Large intestine (tissue), 3 donors: ENCODE data around the gene ITPK1. TPM values are rescaled to one million over a fixed set of nuclear protein-coding genes. Genes with fewer than 3 reads are reported as not detected.
"Not testable (repeated sequence)": the region's sequence is repeated elsewhere in the genome, so short reads cannot be mapped to it uniquely, and the experiment has no call there.

Source experiments
- DNase-seq, 2 donors: peaks; one replicate each; pipeline versions ENCODE4 v3.0.0 to v3.0.0-alpha.2; 2013
- H3K27ac ChIP-seq: one replicate; pipeline ENCODE4 v1.5.1; 2013; ENCODE audit warnings: low read length
- H3K27me3 ChIP-seq: 2 replicates; pipeline ENCODE4 v1.6.1; 2013; ENCODE audit warnings: low read length; ENCODE audit not compliant: control insufficient read depth, insufficient read depth
- H3K36me3 ChIP-seq: 2 replicates; pipeline ENCODE4 v1.6.1; 2013; ENCODE audit warnings: low read length; ENCODE audit not compliant: control insufficient read depth, insufficient read depth
- H3K4me1 ChIP-seq: one replicate; pipeline ENCODE4 v1.6.1; 2013; ENCODE audit warnings: low read length; ENCODE audit not compliant: control insufficient read depth, insufficient read depth
- H3K4me3 ChIP-seq: one replicate; pipeline ENCODE4 v1.5.1; 2013; ENCODE audit warnings: low read length
- H3K9me3 ChIP-seq: one replicate; pipeline ENCODE4 v1.6.1; 2013; ENCODE audit warnings: mild to moderate bottlenecking, low read depth, low read length, moderate library complexity; ENCODE audit not compliant: control insufficient read depth
- WGBS: methylation state at CpG from one replicate; pipeline ENCODE4 v1.1.5; 2013; ENCODE audit warnings: low lambda C conversion rate; ENCODE audit not compliant: insufficient coverage; 5-methylcytosine and 5-hydroxymethylcytosine counted together
- polyA plus RNA-seq: library from polyadenylated mRNA; unstranded; fragments of 120-200 nt; gene quantifications from one replicate; pipeline ENCODE4 v1.2.1, GENCODE V29; 2013

The ITPK1 gene
- polyA plus RNA-seq, 1 donor, result 139 TPM

DNA sequence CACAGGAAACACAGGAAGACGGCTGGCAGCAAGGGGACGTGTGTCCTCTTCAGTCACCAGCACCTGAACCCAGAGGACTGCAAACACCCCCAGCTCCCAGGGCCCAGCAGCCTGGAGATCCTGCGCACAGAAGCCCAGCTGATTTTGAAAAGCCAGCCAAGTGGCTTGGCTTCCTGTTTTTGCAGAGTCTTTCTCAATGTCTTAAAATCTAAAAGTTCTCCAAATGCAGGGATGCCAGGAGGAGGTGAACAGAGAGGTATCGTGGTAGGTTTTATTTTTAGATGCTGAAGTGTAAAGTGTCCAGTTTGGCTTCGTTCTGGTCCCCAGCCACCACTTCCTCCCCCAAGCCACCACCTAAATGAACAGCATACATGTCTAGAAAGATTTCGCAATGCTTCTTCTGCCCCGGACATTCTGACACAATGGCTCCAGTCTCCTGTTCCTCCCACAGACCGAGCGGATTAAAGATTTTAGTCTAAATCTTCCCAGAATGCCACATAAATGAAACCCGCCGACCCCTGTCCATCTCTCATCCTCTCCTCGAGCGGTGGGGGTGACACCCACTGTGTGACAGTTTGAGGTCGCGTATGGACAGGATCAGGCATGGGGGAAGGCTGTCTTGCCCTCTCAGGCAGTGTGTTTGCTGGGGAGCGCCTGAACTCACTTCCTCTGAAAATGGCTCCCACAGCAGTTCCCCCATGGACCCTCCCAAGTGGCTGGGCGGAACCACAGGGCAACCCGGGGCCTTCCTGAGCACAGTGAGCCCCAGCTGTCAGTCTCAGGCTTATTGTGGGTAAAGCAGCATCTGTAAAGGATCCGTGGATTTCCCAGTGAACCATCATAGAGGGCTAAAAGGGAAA lies 41.6 kb downstream of the ITPK1 start:
- peak in 1 of 2 donors; percentile 58 for DNase-seq
- H3K4me3 ChIP-seq, result no peak overlapping the region
- WGBS, result 83% methylated on average over 1 of the region's 19 CpGs
- H3K36me3 ChIP-seq, result peaks cover 13% of the 10 kb centered on the region
- H3K9me3 ChIP-seq, result no peaks in the 10 kb centered on the region
- peak overlapping the region; percentile 92 for H3K27ac ChIP-seq
- H3K4me1 ChIP-seq, result peaks cover 33% of the 10 kb centered on the region
- H3K27me3 ChIP-seq, result no peaks in the 10 kb centered on the region

DNA sequence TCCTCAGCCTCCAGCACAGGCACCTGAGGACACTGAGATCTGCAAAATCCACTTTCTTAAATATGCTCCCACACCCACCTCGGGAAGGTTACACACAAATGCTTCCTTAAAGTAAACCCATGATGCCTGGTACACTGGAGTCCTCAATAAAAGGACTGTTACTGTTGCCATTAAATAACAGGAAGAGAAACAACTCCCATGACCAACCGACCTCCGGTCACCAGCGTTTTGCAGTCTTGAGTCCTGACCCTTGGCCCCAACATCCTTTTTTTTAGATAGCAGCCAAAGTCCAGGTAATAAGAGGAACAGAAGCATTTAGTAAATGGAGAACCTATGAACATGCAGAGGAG lies 42.4 kb downstream of the ITPK1 start:
- H3K27me3 ChIP-seq, result no peaks in the 10 kb centered on the region
- peak overlapping the region; percentile 92 for H3K27ac ChIP-seq
- no peaks in the 10 kb centered on the region for H3K9me3 ChIP-seq
- no CpG with 5 or more reads among the region's 4 CpGs for WGBS
- no peak overlapping the region for H3K4me3 ChIP-seq
- H3K36me3 ChIP-seq, result peaks cover 13% of the 10 kb centered on the region
- DNase-seq, result peak; percentile 83 to 90
- peaks cover 33% of the 10 kb centered on the region for H3K4me1 ChIP-seq

GRCh38 chr14:93072659-93073357 lies 42.9 kb downstream of the ITPK1 start:
- Histone ChIP-seq H3K4me1 (peaks cover 33% of the 10 kb centered on the region), H3K9me3 (no peaks in the 10 kb centered on the region), H3K27ac (peak overlapping the region; percentile 92), H3K4me3 (no peak overlapping the region), H3K36me3 (peaks cover 11% of the 10 kb centered on the region), H3K27me3 (no peaks in the 10 kb centered on the region)
- no CpG with 5 or more reads among the region's 12 CpGs for WGBS
- DNase-seq, result peak in 1 of 2 donors; percentile 54

DNA sequence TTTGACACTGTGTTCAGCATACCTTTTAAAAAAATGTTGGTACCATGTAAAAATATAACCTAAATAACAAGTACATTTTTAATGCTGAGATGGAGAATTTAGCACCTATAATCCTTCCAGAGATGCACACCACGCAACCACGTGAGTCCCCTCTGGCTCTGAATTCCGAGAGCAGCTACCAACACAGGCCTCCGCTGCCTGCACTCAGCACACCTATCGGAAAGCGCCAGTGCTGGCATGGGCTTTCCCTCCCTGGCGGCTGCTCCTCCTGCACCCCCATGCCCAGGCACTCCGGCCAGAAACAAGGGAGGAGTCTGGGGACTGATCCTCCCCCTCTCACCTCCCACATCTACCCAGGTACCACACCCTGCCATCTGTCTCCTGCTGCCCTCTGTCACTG lies 47.0 kb downstream of the ITPK1 start:
- H3K27ac ChIP-seq, result no peak overlapping the region
- H3K27me3 ChIP-seq, result no peaks in the 10 kb centered on the region
- H3K4me3 ChIP-seq, result no peak overlapping the region
- DNase-seq, result no peak
- no CpG with 5 or more reads among the region's 8 CpGs for WGBS
- no peaks in the 10 kb centered on the region for H3K9me3 ChIP-seq
- H3K4me1 ChIP-seq, result peaks cover 26% of the 10 kb centered on the region
- peaks cover 21% of the 10 kb centered on the region for H3K36me3 ChIP-seq

- Histone ChIP-seq H3K27ac (no peak overlapping the region), H3K4me1 (peaks cover 22% of the 10 kb centered on the region), H3K4me3 (no peak overlapping the region), H3K27me3 (no peaks in the 10 kb centered on the region), H3K9me3 (no peaks in the 10 kb centered on the region), H3K36me3 (peaks cover 32% of the 10 kb centered on the region)
- no peak for DNase-seq
- 90% methylated on average over 2 of the region's 5 CpGs for WGBS
Measured at GRCh38 chr14:93067088-93067487, 48.6 kb downstream of the ITPK1 start.

GRCh38 chr14:93065272-93065730 lies 50.4 kb downstream of the ITPK1 start:
- H3K27ac ChIP-seq, result no peak overlapping the region
- no peak overlapping the region for H3K4me3 ChIP-seq
- WGBS, result no CpG with 5 or more reads among the region's 2 CpGs
- peaks cover 24% of the 10 kb centered on the region for H3K36me3 ChIP-seq
- H3K4me1 ChIP-seq, result peaks cover 31% of the 10 kb centered on the region
- no peaks in the 10 kb centered on the region for H3K9me3 ChIP-seq
- H3K27me3 ChIP-seq, result no peaks in the 10 kb centered on the region
- no peak for DNase-seq

DNA sequence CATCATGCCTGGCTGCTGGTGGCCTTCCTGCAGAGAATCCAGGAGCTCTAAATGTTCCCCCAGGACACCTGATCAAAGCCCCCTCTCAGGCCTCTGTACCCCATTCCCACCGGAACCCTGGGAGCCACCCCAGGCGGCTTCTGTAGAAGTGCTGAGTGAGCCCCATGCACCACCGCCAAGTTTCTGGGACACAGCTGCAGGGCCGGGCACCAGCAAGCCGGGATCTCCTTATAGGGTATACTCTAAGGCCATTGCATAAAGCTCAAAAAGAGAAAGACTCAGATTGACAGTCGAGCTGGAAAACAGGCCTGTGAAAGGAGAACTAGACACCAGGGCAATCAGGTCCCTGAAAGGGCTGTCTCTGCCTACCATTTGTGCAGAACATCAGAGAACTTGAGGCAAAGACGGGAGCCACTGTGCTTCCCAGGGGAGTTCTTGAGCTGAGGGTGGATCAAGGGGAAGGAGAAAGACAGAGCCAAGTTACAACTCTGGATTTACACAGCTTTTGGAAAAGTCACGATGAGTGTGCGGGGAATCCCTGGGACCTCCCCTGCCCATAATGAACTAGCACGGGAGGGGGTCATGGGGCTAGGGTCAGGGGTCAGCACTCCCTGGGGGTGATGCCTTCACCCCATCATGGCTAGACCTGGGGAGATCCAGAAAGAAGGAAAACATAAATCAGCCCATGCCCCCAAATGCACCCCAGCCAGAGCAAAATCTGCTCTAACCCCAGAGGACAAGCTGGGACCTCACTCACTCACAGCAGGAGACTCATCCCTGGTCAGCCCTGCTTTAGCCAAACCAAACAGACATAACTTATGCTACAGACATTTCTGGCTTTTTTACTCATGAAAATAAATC lies 51.1 kb downstream of the ITPK1 start:
- no CpG with 5 or more reads among the region's 10 CpGs for WGBS
- DNase-seq, result no peak
- Histone ChIP-seq H3K4me3 (no peak overlapping the region), H3K4me1 (peaks cover 37% of the 10 kb centered on the region), H3K36me3 (peaks cover 24% of the 10 kb centered on the region), H3K27me3 (no peaks in the 10 kb centered on the region), H3K9me3 (no peaks in the 10 kb centered on the region), H3K27ac (peak overlapping the region; percentile 9)

- no peak for DNase-seq
- Histone ChIP-seq H3K27me3 (no peaks in the 10 kb centered on the region), H3K9me3 (no peaks in the 10 kb centered on the region), H3K27ac (no peak overlapping the region), H3K4me1 (peaks cover 37% of the 10 kb centered on the region), H3K36me3 (peaks cover 21% of the 10 kb centered on the region), H3K4me3 (no peak overlapping the region)
- no CpG with 5 or more reads among the region's 5 CpGs for WGBS
Measured at GRCh38 chr14:93063393-93063792, 52.3 kb downstream of the ITPK1 start.

- Histone ChIP-seq H3K27ac (no peak overlapping the region), H3K36me3 (peaks cover 21% of the 10 kb centered on the region), H3K9me3 (no peaks in the 10 kb centered on the region), H3K4me1 (peaks cover 40% of the 10 kb centered on the region), H3K27me3 (no peaks in the 10 kb centered on the region), H3K4me3 (no peak overlapping the region)
- DNase-seq, result no peak
- WGBS, result no CpG with 5 or more reads among the region's 10 CpGs
Measured at GRCh38 chr14:93062890-93063289, 52.8 kb downstream of the ITPK1 start.

DNA sequence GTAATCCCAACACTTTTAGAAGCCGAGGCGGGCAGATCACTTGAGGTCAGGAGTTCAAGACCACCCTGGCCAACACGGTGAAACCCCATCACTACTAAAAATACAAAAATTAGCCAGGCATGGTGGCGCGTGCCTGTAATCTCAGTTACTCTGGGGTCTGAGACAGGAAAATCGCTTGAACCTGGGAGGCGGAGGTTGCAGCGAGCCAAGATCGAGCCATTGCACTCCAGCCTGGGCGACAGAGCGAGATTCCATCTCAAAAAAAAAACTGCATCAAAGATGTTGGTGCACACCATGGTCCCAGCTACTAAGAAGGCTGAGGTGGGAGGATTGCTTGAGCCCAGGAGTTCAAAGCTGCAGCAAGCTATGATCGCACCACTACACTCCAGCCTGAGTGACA lies 53.7 kb downstream of the ITPK1 start:
- H3K27me3 ChIP-seq, H3K9me3 ChIP-seq, H3K4me3 ChIP-seq, H3K27ac ChIP-seq, DNase-seq: not testable (repeated sequence)
- peaks cover 48% of the 10 kb centered on the region for H3K4me1 ChIP-seq
- WGBS, result no CpG with 5 or more reads among the region's 12 CpGs
- H3K36me3 ChIP-seq, result peaks cover 19% of the 10 kb centered on the region
